C4-2B (cell line): ENCODE data around the gene SIX3.

Experiments
- CTCF ChIP-seq: fragments of 450-650 bp; conservative IDR thresholded peaks from 2 replicates; pipeline ENCODE4 v1.5.1; 2017; ENCODE audit warnings: mild to moderate bottlenecking
- ZFX ChIP-seq: fragments of 450-650 bp; IDR thresholded peaks from 2 replicates; pipeline ENCODE4 v1.6.1; 2017

- TF ChIP-seq CTCF (no peak), ZFX (no peak)
Observed at GRCh38 chr2:44943693-44944101, 2.2 kb downstream of the SIX3 start.
